Amniotic stem cell (primary cell): Measurements from ENCODE around the gene TTLL13.

ENCODE experiments used
- DNase-seq: peaks from one replicate; lab custom pipeline; 2025; lab: John Stamatoyannopoulos, UW

Gene TTLL13

DNA sequence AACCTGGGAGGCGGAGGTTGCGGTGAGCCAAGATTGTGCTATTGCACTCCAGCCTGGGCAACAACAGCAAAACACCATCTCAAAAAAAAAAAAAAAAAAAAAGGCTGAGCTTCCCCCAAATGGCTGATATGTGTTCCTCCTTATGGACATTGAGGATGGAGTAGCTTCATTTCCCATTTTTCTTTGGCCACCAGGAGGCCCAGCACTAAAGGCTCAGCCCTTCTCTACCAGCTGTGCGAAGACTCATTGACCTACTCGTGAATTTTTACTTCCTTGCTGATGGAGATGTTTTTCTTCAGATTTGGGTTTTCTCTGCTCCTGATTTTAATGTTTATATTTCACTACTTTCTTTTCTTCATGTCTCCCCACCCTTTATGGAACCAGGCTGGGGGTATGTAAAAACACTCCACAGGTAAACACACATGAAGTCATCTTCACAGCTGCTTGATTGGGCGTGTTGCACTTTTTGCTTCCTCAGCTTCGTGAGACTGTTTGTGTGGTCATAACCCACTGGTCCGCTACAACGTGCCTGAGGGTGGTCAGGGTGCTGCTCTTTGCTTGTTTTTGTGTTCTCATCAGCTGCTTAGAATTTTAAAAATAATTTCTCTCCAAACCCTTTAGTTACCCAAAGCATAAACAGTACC is 34.7 kb upstream of the TTLL13 start:
- DNase-seq: no peak

DNA sequence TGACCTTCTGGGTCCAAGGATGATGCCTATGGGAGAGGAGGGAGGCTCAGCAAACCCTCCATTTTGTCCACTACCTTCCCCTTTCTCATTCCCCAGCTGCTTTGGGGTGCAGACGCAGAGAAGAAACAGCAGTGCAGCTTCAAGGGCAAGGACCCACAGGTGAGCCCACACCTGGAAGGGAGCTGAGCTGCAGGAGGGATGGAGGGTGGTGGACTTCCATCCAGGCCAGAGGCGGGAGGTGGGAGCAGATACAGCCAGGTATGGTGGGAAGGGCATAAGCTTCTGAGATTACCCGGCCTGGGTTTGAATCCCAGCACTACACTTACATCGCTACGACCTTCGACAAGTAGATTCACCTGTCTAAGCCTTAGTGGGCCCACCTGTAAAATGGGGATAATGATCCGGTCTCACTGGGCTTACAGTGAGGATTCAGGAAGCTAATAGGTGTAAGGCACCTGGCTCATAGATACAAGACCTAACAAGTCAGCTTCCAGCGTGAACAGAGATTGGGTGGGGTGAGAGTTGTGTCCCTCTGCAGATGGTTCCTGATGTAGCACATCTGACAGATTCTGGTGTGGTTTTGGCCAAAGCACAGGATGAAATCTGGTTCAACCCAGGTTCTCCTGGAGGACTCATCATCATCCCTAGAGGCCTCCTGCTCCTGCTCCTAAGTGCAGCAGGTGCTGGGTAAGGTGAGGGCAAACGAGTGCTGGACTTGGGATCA is 31.5 kb upstream of the TTLL13 start:
- DNase-seq: no peak

GRCh38 chr15:90219421-90220141 is 29.8 kb upstream of the TTLL13 start:
- DNase-seq: no peak

DNA sequence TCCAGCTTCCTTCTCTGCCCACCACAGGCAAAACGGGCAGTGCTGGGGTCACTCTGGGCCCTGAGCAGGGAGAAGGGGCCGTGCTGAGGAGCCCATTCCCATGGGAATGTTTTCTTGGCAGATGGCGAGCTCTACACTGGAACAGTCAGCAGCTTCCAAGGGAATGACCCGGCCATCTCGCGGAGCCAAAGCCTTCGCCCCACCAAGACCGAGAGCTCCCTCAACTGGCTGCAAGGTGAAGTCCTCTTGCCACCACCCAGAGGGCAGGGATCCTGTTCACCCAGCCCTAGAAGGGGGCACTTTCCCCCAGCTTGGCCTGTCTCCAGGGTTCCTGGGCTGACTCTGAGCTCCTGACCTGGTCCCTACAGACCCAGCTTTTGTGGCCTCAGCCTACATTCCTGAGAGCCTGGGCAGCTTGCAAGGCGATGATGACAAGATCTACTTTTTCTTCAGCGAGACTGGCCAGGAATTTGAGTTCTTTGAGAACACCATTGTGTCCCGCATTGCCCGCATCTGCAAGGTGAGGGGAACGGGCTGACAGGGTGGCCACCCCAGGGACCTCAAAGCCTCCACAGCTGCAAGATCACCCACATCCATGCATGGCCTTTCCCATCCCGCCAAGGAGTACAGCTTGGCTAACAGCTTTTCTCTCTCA is 28.0 kb upstream of the TTLL13 start:
- DNase-seq: peak; percentile 26

- no peak for DNase-seq
Observed at GRCh38 chr15:90222547-90222946, 26.8 kb upstream of the TTLL13 start.

- DNase-seq: no peak
Observed at GRCh38 chr15:90223441-90224165, 25.8 kb upstream of the TTLL13 start.

DNA sequence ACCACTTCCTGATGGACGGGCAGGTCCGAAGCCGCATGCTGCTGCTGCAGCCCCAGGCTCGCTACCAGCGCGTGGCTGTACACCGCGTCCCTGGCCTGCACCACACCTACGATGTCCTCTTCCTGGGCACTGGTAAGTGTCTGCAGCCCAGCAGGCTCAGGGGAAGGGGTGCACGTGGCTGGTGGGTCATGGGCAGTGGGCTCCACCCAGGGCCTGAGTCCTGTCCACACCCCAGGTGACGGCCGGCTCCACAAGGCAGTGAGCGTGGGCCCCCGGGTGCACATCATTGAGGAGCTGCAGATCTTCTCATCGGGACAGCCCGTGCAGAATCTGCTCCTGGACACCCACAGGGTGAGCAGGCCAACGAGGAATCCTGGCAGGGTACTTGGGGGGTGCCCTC is 24.3 kb upstream of the TTLL13 start:
- DNase-seq: no peak

- no peak for DNase-seq
Observed at GRCh38 chr15:90225504-90226234, 23.7 kb upstream of the TTLL13 start.

- DNase-seq: no peak
Observed at GRCh38 chr15:90227336-90227735, 22.0 kb upstream of the TTLL13 start.

DNA sequence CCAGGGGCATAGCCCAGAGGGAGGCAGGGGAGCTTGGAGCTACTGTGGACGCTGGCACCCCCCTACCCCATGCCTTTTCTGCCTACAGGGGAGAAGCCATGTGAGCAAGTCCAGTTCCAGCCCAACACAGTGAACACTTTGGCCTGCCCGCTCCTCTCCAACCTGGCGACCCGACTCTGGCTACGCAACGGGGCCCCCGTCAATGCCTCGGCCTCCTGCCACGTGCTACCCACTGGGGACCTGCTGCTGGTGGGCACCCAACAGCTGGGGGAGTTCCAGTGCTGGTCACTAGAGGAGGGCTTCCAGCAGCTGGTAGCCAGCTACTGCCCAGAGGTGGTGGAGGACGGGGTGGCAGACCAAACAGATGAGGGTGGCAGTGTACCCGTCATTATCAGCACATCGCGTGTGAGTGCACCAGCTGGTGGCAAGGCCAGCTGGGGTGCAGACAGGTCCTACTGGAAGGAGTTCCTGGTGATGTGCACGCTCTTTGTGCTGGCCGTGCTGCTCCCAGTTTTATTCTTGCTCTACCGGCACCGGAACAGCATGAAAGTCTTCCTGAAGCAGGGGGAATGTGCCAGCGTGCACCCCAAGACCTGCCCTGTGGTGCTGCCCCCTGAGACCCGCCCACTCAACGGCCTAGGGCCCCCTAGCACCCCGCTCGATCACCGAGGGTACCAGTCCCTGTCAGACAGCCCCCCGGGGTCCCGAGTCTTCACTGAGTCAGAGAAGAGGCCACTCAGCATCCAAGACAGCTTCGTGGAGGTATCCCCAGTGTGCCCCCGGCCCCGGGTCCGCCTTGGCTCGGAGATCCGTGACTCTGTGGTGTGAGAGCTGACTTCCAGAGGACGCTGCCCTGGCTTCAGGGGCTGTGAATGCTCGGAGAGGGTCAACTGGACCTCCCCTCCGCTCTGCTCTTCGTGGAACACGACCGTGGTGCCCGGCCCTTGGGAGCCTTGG is 21.3 kb upstream of the TTLL13 start:
- no peak for DNase-seq

DNA sequence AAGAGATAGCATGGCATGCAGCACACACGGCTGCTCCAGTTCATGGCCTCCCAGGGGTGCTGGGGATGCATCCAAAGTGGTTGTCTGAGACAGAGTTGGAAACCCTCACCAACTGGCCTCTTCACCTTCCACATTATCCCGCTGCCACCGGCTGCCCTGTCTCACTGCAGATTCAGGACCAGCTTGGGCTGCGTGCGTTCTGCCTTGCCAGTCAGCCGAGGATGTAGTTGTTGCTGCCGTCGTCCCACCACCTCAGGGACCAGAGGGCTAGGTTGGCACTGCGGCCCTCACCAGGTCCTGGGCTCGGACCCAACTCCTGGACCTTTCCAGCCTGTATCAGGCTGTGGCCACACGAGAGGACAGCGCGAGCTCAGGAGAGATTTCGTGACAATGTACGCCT is 20.4 kb upstream of the TTLL13 start:
- DNase-seq: no peak

GRCh38 chr15:90230071-90230494 is 19.3 kb upstream of the TTLL13 start:
- DNase-seq: no peak

- DNase-seq: no peak
Observed at GRCh38 chr15:90230610-90231009, 18.7 kb upstream of the TTLL13 start.

DNA sequence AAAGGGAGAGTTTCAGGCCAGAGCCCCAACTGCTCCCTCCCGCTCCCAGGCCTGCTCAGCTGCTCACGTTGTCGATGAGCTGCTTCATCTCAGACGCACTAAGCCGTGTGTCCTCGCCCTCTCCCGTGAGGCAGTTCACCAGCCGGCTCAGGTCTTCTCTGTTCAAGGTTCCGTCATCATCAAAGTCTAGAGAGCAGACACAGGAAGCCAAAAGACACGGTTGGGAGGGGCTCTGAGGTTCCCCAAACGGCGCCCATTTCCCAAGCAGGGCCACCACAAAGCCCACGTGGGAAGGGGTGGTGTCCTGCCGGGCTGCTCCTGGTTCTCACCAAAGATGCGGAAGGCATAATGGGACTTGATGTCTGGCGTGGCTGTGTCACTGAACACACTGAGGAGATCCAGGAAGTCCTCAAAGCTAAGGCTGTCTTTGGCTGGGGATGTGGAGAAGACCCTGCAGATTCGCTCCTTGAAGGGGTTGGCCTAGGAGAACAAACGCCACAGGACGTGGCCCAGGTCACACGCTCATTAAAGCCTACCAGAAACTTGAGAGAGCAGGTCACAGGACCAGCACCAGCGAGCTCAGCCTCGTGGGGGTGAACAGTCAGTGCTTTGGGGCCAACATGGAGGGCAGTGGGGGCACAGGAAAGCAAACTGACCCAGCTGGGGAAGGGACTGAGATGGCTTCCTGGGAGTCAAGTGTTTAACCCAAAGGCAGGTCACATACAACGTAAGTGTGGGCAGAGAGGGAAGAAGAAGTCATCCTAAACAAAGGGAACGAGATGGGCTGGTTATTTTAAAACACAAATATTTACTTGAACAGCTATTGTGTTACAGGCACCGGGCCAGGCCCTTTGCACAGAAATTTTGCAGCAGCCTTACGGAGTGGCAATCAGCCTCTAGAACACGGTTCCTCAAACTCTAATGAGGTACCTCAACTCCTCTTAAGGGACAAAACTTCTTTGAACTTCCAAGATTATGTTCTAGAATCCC is 18.0 kb upstream of the TTLL13 start:
- DNase-seq: no peak

GRCh38 chr15:90232196-90232595 is 17.2 kb upstream of the TTLL13 start:
- no peak for DNase-seq

DNA sequence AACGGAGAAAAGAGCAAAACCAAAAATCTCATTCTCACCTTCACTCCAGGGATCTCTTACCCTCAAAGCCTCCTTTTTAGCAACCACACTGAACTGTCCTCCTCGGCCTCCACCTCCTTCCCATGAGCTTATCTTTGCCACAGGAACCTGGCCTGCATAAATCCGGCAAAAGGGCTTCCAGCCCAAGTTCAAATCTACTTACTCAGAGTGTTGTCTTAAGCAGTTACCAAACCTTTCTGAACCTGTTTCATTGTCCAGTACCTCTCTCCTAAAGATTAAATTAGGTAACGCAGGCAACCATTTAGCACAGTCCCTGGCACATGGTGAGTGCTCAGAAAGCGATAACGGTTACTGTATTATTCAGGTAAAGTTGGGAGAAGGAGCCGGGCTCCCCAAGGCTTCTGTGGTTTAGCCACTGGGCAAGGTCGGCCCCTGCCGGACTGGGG is 16.4 kb upstream of the TTLL13 start:
- peak; percentile 32 for DNase-seq

DNA sequence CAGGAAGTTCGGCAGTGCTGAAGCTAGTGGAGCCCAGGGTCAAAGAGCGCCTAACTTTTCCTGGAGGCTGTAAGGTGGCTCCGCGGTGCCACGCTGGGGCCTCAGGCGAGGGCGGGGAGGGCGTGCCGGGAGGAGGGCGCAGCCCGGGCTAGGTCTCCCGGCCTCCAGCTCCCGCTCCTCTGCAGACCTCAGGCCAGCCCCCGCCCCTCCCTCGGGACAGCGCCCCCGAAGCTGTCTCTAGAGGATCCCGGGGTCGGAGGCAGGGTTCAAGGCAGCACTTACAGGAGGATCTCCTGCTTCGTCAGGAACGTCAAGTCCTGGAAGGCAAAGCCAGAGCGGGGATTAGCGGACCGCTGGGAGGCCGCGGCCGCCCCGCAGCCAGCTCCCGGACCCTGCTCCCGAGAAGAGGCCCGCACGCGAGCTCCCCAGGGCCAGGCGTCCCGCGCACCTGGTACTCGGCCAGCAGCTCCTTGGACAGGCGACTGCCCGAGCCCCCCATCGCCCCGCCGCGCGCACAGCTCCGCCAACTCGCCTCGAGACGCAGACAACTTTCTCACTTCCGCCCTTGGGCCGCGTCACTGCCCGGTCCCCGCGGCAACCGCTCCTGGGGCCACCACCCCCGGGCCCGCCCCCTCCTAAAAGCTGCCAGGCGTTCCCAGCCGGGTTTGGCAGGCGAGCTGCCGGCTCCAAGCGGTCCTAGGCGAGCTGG is 15.8 kb upstream of the TTLL13 start, which contains the start of gene CIB1:
Gene CIB1, minus strand, starts transcription at position 555 of the 709 bp plus-strand sequence. Its CDS starts 56 bp downstream, at position 499.
- DNase-seq: peak; percentile 91
